Chondrocyte (in vitro differentiated cells): ENCODE data around the gene YWHAQ. TPM values are rescaled to one million over a fixed set of nuclear protein-coding genes. Genes with fewer than 3 reads are reported as not detected.

ENCODE experiments used
- DNase-seq: peaks from one replicate; pipeline ENCODE4 v3.0.0; 2021; ENCODE audit warnings: mixed read lengths, low spot score
- H3K27ac Mint-ChIP-seq: one replicate; pipeline ENCODE4 v1.8.0; 2021; ENCODE audit warnings: mild to moderate bottlenecking, moderate library complexity, mixed read lengths; ENCODE audit not compliant: unreplicated experiment
- H3K27me3 Mint-ChIP-seq: 2 replicates; pipeline ENCODE4 v1.8.0; 2021; ENCODE audit warnings: low read depth, mixed read lengths
- H3K36me3 Mint-ChIP-seq: 2 replicates; pipeline ENCODE4 v1.8.0; 2021; ENCODE audit warnings: low read depth, mixed read lengths
- H3K4me1 Mint-ChIP-seq: 2 replicates; pipeline ENCODE4 v1.8.0; 2021; ENCODE audit warnings: low read depth, mild to moderate bottlenecking, mixed read lengths
- H3K4me3 Mint-ChIP-seq: one replicate; pipeline ENCODE4 v1.8.0; 2021; ENCODE audit warnings: mild to moderate bottlenecking, moderate library complexity, mixed read lengths; ENCODE audit not compliant: unreplicated experiment
- H3K9me3 Mint-ChIP-seq: 2 replicates; pipeline ENCODE4 v1.8.0; 2021; ENCODE audit warnings: low read depth, mixed read lengths
- long read RNA-seq: library from polyadenylated mRNA; stranded (forward); transcript quantifications from one replicate; pipeline ENCODE4 v2.0.0, GENCODE V29; 2021
- total RNA-seq: library from RNA; stranded (reverse); gene quantifications from 3 replicates; pipeline ENCODE4 v1.2.1, GENCODE V29; 2021
- TF ChIP-seq, protein P1 (sequence below): fragments of 200-600 bp; sonication (generic); IDR thresholded peaks from 2 replicates; pipeline ENCODE4 v1.5.0; 2021; ENCODE audit warnings: antibody characterized with exemption, mild to moderate bottlenecking, moderate library complexity

Gene YWHAQ
- 247 to 287 TPM (median 251 TPM) in 3 replicates for total RNA-seq
- long read RNA-seq, transcript YWHAQ-202 (5 exons, 2,216 nt), result minor isoform, 107 of 576 reads
- long read RNA-seq, transcript YWHAQ-201 (6 exons, 2,208 nt), result major isoform, 450 of 576 reads
- long read RNA-seq, partial matches to known transcripts, result 1 of 576 reads
- long read RNA-seq, other reads (novel, unspliced or antisense), result 18 of 576 reads

DNA sequence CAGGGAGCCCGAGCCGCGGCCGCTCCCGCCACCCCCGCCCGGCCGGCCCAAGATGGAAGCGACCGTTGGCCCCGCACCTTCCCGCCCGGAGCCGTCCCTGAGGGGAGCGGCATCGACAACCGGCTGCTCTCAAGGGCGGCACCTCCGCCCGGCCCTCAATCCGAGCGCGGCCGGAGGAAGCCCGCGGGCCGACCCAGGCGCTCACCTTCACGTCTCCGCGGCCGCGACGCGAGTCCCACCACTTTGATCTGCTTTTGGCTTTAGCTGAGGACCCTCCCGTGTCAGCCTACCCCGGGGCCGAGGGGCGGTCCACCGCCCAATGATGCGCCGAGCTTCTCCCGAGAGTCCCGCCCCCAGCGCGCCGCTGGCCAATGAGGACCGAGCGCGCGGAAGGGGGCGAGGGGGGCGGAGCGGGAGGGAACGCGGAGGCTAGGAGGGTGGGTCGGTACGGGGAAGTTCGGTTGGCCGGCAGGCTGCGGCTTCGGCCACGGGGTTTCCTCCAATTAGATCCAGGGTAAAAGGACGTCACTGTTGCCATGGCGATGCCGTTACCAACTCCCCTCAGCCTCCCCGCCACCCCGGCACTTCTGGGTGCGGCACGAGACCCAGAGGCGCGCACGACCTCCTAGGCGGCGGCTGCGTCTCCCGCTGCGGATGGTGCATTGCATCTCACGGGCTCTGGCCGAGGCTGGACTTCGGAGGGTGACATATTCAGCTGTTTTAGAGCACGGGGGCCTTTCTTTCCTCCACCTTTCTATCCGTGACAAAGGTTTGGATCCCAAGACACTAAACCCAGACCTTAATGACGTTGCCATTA lies at the start of gene YWHAQ:
Gene YWHAQ, minus strand, starts transcription at position 262 of the 817 bp plus-strand sequence. CDS start 545 bp downstream, outside the sequence.
- peak; percentile 99 for DNase-seq
- H3K27me3 Mint-ChIP-seq, result no peaks in the 10 kb centered on the region
- H3K4me1 Mint-ChIP-seq, result peaks cover 54% of the 10 kb centered on the region
- peak within 1 kb of the TSS; percentile 96 for H3K27ac Mint-ChIP-seq
- H3K9me3 Mint-ChIP-seq, result no peaks in the 10 kb centered on the region
- H3K4me3 Mint-ChIP-seq, result peak within 1 kb of the TSS; percentile 94
- peaks cover 14% of the 10 kb centered on the region for H3K36me3 Mint-ChIP-seq
- TF ChIP-seq, protein P1, sequence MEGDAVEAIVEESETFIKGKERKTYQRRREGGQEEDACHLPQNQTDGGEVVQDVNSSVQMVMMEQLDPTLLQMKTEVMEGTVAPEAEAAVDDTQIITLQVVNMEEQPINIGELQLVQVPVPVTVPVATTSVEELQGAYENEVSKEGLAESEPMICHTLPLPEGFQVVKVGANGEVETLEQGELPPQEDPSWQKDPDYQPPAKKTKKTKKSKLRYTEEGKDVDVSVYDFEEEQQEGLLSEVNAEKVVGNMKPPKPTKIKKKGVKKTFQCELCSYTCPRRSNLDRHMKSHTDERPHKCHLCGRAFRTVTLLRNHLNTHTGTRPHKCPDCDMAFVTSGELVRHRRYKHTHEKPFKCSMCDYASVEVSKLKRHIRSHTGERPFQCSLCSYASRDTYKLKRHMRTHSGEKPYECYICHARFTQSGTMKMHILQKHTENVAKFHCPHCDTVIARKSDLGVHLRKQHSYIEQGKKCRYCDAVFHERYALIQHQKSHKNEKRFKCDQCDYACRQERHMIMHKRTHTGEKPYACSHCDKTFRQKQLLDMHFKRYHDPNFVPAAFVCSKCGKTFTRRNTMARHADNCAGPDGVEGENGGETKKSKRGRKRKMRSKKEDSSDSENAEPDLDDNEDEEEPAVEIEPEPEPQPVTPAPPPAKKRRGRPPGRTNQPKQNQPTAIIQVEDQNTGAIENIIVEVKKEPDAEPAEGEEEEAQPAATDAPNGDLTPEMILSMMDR, result no peak

DNA sequence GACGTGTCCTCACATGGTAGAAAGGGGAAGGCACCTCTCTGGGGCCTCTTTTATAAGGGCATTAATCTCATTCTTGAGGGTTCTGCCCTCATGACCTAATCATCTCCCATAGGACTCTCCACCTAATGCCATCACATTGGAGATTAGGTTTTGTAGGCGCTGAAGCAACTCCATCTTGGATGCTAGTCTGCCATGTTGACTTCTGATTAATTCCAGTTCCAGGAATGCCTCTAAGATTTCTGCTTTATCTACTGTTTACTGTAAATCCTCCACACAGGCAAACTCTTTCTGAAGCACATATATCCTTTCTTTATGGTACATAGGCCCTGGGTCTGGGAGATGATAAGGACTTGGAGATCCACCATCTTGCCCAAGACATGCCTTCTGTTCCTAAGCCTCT lies 49.3 kb upstream of the YWHAQ start:
- Mint-ChIP-seq H3K9me3 (no peaks in the 10 kb centered on the region), H3K4me3 (no peak overlapping the region), H3K36me3 (no peaks in the 10 kb centered on the region), H3K4me1 (peaks cover 13% of the 10 kb centered on the region), H3K27me3 (no peaks in the 10 kb centered on the region), H3K27ac (no peak overlapping the region)
- TF ChIP-seq, protein P1, result no peak
- DNase-seq, result no peak

DNA sequence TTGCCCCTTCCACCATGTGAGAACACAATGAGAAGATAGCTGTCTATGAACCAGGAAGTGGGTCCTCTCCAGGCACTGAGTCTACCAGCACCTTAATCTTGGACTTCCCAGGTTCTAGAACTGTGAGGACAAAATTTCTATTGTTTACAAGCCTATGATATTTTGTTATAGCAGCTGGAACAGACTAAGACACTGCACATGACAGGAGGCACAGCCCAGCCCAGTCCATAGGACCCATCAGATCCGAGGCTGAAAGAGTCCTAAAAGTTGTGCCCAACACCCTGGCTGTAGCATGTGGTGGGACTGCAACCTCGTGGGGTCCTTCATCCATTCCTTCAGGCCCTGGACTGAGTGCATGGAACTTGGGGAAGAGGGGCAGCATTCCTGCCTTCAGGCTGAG lies 48.4 kb upstream of the YWHAQ start:
- H3K4me1 Mint-ChIP-seq, result peaks cover 18% of the 10 kb centered on the region
- TF ChIP-seq, protein P1, result no peak
- no peaks in the 10 kb centered on the region for H3K36me3 Mint-ChIP-seq
- no peak overlapping the region for H3K27ac Mint-ChIP-seq
- no peak overlapping the region for H3K4me3 Mint-ChIP-seq
- DNase-seq, result no peak
- H3K27me3 Mint-ChIP-seq, result no peaks in the 10 kb centered on the region
- no peaks in the 10 kb centered on the region for H3K9me3 Mint-ChIP-seq

DNA sequence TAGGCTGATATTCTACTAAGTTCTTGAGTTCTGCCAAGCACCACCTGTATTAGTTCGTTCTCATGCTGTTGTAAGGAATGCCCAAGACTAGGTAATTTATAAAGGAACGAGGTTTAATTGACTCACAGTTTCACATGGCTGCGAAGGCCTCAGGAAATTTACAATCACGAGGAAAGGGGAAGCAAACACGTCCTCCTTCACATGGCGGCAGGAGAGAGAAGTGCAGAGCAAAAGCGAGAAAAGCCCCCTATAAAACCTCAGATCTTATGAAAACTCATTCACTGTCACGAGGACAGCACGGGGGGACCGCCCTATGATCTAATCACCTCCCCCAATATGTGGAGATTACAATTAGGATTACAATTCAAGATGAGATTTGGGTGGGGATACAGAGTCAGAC lies 47.7 kb upstream of the YWHAQ start:
- Mint-ChIP-seq H3K9me3 (no peaks in the 10 kb centered on the region), H3K27me3 (no peaks in the 10 kb centered on the region), H3K36me3 (no peaks in the 10 kb centered on the region), H3K4me3 (no peak overlapping the region), H3K4me1 (peaks cover 18% of the 10 kb centered on the region), H3K27ac (no peak overlapping the region)
- TF ChIP-seq, protein P1, result no peak
- DNase-seq, result no peak

DNA sequence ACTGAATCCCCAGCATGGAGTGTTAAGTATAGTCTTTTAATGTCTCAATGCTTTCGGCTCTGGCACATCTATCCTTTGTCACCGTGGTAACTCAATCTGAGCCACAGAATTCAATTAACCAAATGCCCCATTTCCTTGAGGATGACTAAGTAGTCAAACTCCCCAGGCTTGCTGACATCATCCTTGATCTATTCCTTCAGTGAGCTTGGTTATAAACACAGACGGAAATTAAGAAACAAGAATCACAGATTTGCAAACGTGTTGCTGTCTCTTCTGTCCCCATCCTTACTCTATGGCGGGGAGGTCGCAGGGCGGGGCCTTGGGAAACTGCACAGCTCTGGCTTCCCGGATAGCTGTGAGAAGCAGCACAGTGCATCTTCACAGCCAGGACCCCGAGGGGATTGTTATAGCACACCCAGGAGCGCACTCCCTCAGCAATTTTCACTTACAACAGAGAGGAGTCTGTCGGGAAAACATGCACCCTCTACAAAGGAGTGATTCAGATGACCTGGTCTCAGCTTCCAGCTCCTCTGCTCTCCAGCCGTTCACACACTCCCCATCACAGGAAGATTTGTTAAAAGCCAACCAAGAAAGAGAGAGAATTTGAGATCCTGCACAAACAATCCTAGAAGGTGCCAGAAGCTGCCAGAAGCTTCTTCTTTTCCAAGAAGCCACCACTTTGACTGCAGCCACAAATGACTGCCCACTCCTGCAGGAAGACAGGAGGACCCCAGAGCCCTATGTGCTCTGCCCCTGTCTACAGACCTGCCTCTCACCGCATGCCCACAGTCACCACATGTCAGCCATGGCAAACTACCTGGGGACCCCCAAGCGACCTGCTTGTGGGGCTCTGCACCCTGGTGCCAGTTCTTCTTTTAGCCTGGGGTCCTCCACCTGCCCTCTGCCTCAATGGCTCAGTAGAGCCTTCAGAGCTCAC lies 44.9 kb upstream of the YWHAQ start:
- Mint-ChIP-seq H3K4me1 (peaks cover 18% of the 10 kb centered on the region), H3K27ac (peak overlapping the region; percentile 88), H3K4me3 (peak overlapping the region; percentile 47), H3K36me3 (no peaks in the 10 kb centered on the region), H3K27me3 (no peaks in the 10 kb centered on the region), H3K9me3 (no peaks in the 10 kb centered on the region)
- no peak for DNase-seq
- TF ChIP-seq, protein P1, result no peak
